K562 (cell line): Measurements from ENCODE around the gene TM9SF3. TPM values are rescaled to one million over a fixed set of nuclear protein-coding genes. Genes with fewer than 3 reads are reported as not detected.

Experiments
- ATAC-seq: fragments of 200-7000 bp; cut with Tn5 transposase; 3 replicates; pipeline ENCODE4 v1.9.1; 2020; ENCODE audit warnings: moderate library complexity
- BruUV-seq: library from RNA; stranded (reverse); fragments of 400-500 nt; replicated peaks from 2 replicates; lab custom pipeline; 2021; lab: Mats Ljungman, UMichigan
- CTCF ChIA-PET: fragments of 300-600 bp; formaldehyde crosslinking; extraction: SDS; loops from one replicate; lab custom pipeline; 2021; ENCODE audit warnings: low intra/inter-chr PET ratio; lab: Yijun Ruan, JAX
- POLR2A ChIA-PET: fragments of 300-600, 350-650 bp; sonication (Branson Sonifier 250); formaldehyde crosslinking; extraction: SDS; loops from one replicate; lab custom pipeline; 2021; ENCODE audit warnings: antibody characterized with exemption, inconsistent platforms; lab: Yijun Ruan, JAX
- DNase-seq, 4 experiments: peaks; one replicate each; pipeline versions ENCODE4 v3.0.0 to v3.0.0-alpha.2; 2011 to 2018; ENCODE audit warnings: low spot score in 3 of 4, mixed read lengths in 3 of 4; ENCODE audit errors: extremely low read depth in 1 of 4
- FAIRE-seq: peaks from 2 replicates; lab custom pipeline; 2011; peaks lifted over from hg19 to GRCh38; lab: Jason Lieb, UNC
- H2AFZ ChIP-seq: 2 replicates; pipeline ENCODE4 v1.6.0; 2011; ENCODE audit warnings: low read depth, low read length, control low read depth, inconsistent platforms
- H3K27ac ChIP-seq: fragments of 200-600 bp; 3 replicates; pipeline ENCODE4 v1.8.0; 2011; ENCODE audit warnings: low read depth, mild to moderate bottlenecking, control low read depth, inconsistent platforms, low read length, moderate library complexity, mixed read lengths; ENCODE audit errors: extremely low read depth
- H3K27me3 ChIP-seq, 2 experiments: fragments of 300-600 bp in 1 of 2; 2 replicates in 1 of 2; 3 replicates in 1 of 2; pipeline versions ENCODE4 v1.6.0 to v1.8.0; 2011; ENCODE audit warnings: inconsistent platforms in 2 of 2, low read length in 2 of 2, mild to moderate bottlenecking in 1 of 2, mixed read lengths in 1 of 2, moderate library complexity in 1 of 2; ENCODE audit not compliant: control insufficient read depth in 2 of 2, insufficient read depth in 2 of 2
- H3K36me3 ChIP-seq: fragments of 300-600 bp; 3 replicates; pipeline ENCODE4 v1.8.0; 2011; ENCODE audit warnings: mild to moderate bottlenecking, low read length, inconsistent platforms; ENCODE audit not compliant: control insufficient read depth, insufficient read depth
- H3K4me1 ChIP-seq, 2 experiments: fragments of 200-600 bp in 1 of 2; replicated peaks in 1 of 2; 2 replicates in 1 of 2; 3 replicates in 1 of 2; pipeline versions ENCODE4 v1.5.1 to v1.8.0; 2011; ENCODE audit warnings: inconsistent platforms in 2 of 2, low read length in 2 of 2, mild to moderate bottlenecking in 1 of 2, mixed read lengths in 1 of 2, moderate library complexity in 1 of 2; ENCODE audit not compliant: control insufficient read depth in 2 of 2, insufficient read depth in 2 of 2
- H3K4me2 ChIP-seq: 2 replicates; pipeline ENCODE4 v1.6.1; 2011; ENCODE audit warnings: low read length, control low read depth, inconsistent platforms, mixed read lengths; ENCODE audit not compliant: insufficient read depth
- H3K4me3 ChIP-seq: fragments of 200-600 bp; sonication (generic), shearing (Covaris generic); 2 replicates; pipeline ENCODE4 v1.5.1; 2016; ENCODE audit warnings: control low read depth, inconsistent platforms
- H3K79me2 ChIP-seq: fragments of 200-600 bp; 3 replicates; pipeline ENCODE4 v1.8.0; 2011; ENCODE audit warnings: low read length, inconsistent platforms; ENCODE audit not compliant: control insufficient read depth, insufficient read depth
- H3K9ac ChIP-seq, 2 experiments: 2 replicates each; pipeline versions ENCODE4 v1.6.0 to v1.6.1; 2011; ENCODE audit warnings: low read depth in 2 of 2, low read length in 2 of 2, control low read depth in 1 of 2, inconsistent platforms in 1 of 2, mild to moderate bottlenecking in 1 of 2, mixed read lengths in 1 of 2; ENCODE audit not compliant: insufficient read depth in 1 of 2
- H3K9me1 ChIP-seq: one replicate; pipeline ENCODE4 v1.6.0; 2011; ENCODE audit warnings: inconsistent platforms, mild to moderate bottlenecking, low read length, moderate library complexity; ENCODE audit not compliant: control insufficient read depth, insufficient read depth
- H3K9me3 ChIP-seq: replicated peaks from 2 replicates; pipeline ENCODE4 v1.5.1; 2011; ENCODE audit warnings: low read depth, low read length, inconsistent platforms; ENCODE audit not compliant: control insufficient read depth, insufficient read depth
- H4K20me1 ChIP-seq: replicated peaks from 2 replicates; pipeline ENCODE4 v1.6.1; 2011; ENCODE audit warnings: low read length, inconsistent platforms, mixed read lengths; ENCODE audit not compliant: control insufficient read depth, insufficient read depth
- CBX1 ChIP-seq: sonication (generic); IDR thresholded peaks from 2 replicates; pipeline ENCODE4 v1.6.1; 2016; ENCODE audit warnings: antibody characterized with exemption, low read depth, mild to moderate bottlenecking
- ELF4 ChIP-seq: fragments of 450-650 bp; formaldehyde crosslinking; IDR thresholded peaks from 2 replicates; pipeline ENCODE4 v1.4.0; 2022; ENCODE audit warnings: missing genetic modification characterization
- HNRNPK ChIP-seq: fragments of 200-400 bp; formaldehyde crosslinking; IDR thresholded peaks from one replicate; pipeline ENCODE4 v1.6.1; 2018; ENCODE audit warnings: mild to moderate bottlenecking, low read depth, low read length; ENCODE audit not compliant: poor library complexity, severe bottlenecking
- HNRNPLL ChIP-seq: fragments of 200-400 bp; formaldehyde crosslinking; IDR thresholded peaks from 2 replicates; pipeline ENCODE4 v1.6.1; 2017; ENCODE audit warnings: low read length, low read depth, mild to moderate bottlenecking; ENCODE audit not compliant: poor library complexity, severe bottlenecking
- KAT7 ChIP-seq: sonication (generic); formaldehyde crosslinking; IDR thresholded peaks from 2 replicates; pipeline ENCODE4 v1.8.0; 2022; ENCODE audit warnings: missing genetic modification reagents, mild to moderate bottlenecking, borderline replicate concordance
- MCM2 ChIP-seq: fragments of 450-650 bp; IDR thresholded peaks from 2 replicates; pipeline ENCODE4 v1.6.1; 2017; ENCODE audit warnings: low read depth, mild to moderate bottlenecking
- MEIS2 ChIP-seq: fragments of 450-650 bp; IDR thresholded peaks from 2 replicates; pipeline ENCODE4 v1.6.1; 2014; ENCODE audit warnings: mild to moderate bottlenecking; ENCODE audit not compliant: partially characterized antibody
- MTA3 ChIP-seq: fragments of 450-650 bp; formaldehyde crosslinking; IDR thresholded peaks from 2 replicates; pipeline ENCODE4 v1.6.1; 2017; ENCODE audit warnings: mild to moderate bottlenecking, borderline replicate concordance
- PML ChIP-seq: IDR thresholded peaks from 2 replicates; pipeline ENCODE4 v1.6.1; 2012; ENCODE audit warnings: low read length, inconsistent platforms
- SMC3 ChIP-seq: conservative IDR thresholded peaks from 2 replicates; pipeline ENCODE4 v1.6.1; 2011; ENCODE audit warnings: low read depth, low read length, improper control_type of control experiment; ENCODE audit not compliant: insufficient read depth
- STAT5B ChIP-seq: fragments of 250-450 bp; sonication (Bioruptor Pico); IDR thresholded peaks from 2 replicates; pipeline ENCODE4 v1.8.0; 2021; ENCODE audit warnings: mild to moderate bottlenecking, inconsistent platforms
- ZBTB1 ChIP-seq: sonication (generic); formaldehyde crosslinking; IDR thresholded peaks from 2 replicates; pipeline ENCODE4 v1.8.1; 2023; ENCODE audit warnings: missing genetic modification reagents, low read depth, mild to moderate bottlenecking, borderline replicate concordance
- WGBS: fragments of 100-300 bp; shearing (Covaris generic); methylation state at CpG from one replicate; pipeline ENCODE4 v1.1.6; 2016; ENCODE audit warnings: low coverage, mixed read lengths; ENCODE audit not compliant: insufficient coverage; ENCODE audit errors: missing lambda C conversion rate; 5-methylcytosine and 5-hydroxymethylcytosine counted together
- in situ Hi-C: fragments of 300-500 bp; cut with MboI; formaldehyde crosslinking; loops from 4 replicates; pipeline ENCODE4 v1.15.0; 2018; ENCODE audit warnings: inconsistent platforms, mixed read lengths
- intact Hi-C: fragments of 100-400 bp; cut with micrococcal nuclease; formaldehyde crosslinking; loops from 2 replicates; pipeline ENCODE4 v1.14.2; 2022
- polyA plus RNA-seq, 8 experiments: library from polyadenylated mRNA; depleted of rRNA in 4 of 8; stranded (reverse) in 5 of 8; unstranded in 3 of 8; fragments of >200 nt; fragmentation: Nextera tagmentation in 2 of 8; fragmentation: Illumina TruSeq in 1 of 8; extraction: Ambion mirVana in 2 of 8; extraction: Trizol in 1 of 8; gene quantifications; 2 replicates each; pipeline versions ENCODE4 v1.2.1 to v1.2.3, GENCODE V29; 2011 to 2014; ENCODE audit warnings: inconsistent platforms in 1 of 8, missing spikeins in 1 of 8
- total RNA-seq, 7 experiments: library from RNA; depleted of rRNA in 6 of 7; stranded (reverse); fragments of >200 nt in 6 of 7; fragmentation: Illumina TruSeq in 2 of 7; extraction: Trizol in 2 of 7; gene quantifications; 2 replicates each; pipeline versions ENCODE4 v1.2.1 to v1.2.3, GENCODE V29; 2011 to 2021; ENCODE audit warnings: low replicate concordance in 1 of 7
- TF ChIP-seq, protein P1 (sequence below): IDR thresholded peaks from 2 replicates; pipeline ENCODE4 v1.6.1; 2014; ENCODE audit warnings: antibody characterized with exemption
- TF ChIP-seq, protein P2 (sequence below): sonication (generic); formaldehyde crosslinking; IDR thresholded peaks from 2 replicates; pipeline ENCODE4 v1.8.0; 2022; ENCODE audit warnings: missing genetic modification reagents, mild to moderate bottlenecking, moderate library complexity, borderline replicate concordance

TM9SF3 gene
- total and polyA plus RNA-seq, 9 of the 15 experiments (the other 6 are each of a cell fraction or from before 2014, with no cell fraction given): 16.1 to 63.1 (median 34.9) TPM

DNA sequence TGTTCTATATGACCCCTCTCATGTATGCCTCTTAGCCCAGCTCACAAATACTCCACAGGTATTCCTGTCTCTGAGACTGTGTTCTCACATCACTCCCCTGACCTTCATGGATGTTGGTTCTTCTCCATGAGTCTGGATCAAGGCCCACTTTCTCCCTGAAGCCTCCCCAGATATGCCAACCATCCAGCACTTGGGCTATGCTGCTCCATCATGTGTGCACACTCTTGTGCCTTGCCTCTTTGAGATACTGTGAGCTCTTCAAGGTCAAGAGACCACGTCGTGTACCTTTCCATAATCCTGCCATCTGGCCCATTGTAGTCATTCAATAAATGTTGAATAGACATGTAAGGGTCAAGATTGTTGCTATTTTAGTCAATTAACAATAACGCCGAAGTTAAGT, 30.1 kb upstream of the TM9SF3 start:
- in situ Hi-C loops: no loop called here
- H3K4me3 ChIP-seq: no peak overlapping the region
- ATAC-seq (no peak), FAIRE-seq (no peak), DNase-seq (no peak)
- H3K36me3 ChIP-seq: no peaks in the 10 kb centered on the region
- BruUV-seq: no TSS peak
- ChIA-PET CTCF (no interaction called here), POLR2A (interaction anchor here (0.8 kb wide), 1 partner anchor 375 kb away, joined by 3 read pairs; no protein-coding TSS in a partner anchor)
- H4K20me1 ChIP-seq: no peaks in the 10 kb centered on the region
- no peaks in the 10 kb centered on the region for H3K9me3 ChIP-seq
- H3K9me1 ChIP-seq: no peaks in the 10 kb centered on the region
- no peaks in the 10 kb centered on the region for H3K79me2 ChIP-seq
- no peak overlapping the region for H3K27ac ChIP-seq
- 87% methylated on average over 4 of the region's 4 CpGs for WGBS
- H2AFZ ChIP-seq: no peak overlapping the region
- no peak overlapping the region for H3K9ac ChIP-seq
- TF ChIP-seq, protein P1, sequence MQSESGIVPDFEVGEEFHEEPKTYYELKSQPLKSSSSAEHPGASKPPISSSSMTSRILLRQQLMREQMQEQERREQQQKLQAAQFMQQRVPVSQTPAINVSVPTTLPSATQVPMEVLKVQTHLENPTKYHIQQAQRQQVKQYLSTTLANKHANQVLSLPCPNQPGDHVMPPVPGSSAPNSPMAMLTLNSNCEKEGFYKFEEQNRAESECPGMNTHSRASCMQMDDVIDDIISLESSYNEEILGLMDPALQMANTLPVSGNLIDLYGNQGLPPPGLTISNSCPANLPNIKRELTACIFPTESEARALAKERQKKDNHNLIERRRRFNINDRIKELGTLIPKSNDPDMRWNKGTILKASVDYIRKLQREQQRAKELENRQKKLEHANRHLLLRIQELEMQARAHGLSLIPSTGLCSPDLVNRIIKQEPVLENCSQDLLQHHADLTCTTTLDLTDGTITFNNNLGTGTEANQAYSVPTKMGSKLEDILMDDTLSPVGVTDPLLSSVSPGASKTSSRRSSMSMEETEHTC: no peak
- TF ChIP-seq, protein P2, sequence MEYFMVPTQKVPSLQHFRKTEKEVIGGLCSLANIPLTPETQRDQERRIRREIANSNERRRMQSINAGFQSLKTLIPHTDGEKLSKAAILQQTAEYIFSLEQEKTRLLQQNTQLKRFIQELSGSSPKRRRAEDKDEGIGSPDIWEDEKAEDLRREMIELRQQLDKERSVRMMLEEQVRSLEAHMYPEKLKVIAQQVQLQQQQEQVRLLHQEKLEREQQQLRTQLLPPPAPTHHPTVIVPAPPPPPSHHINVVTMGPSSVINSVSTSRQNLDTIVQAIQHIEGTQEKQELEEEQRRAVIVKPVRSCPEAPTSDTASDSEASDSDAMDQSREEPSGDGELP (CRISPR knock-in tag): no peak
- TF ChIP-seq SMC3: no peak
- no peak for TF ChIP-seq STAT5B (CRISPR knock-in tag)
- TF ChIP-seq MCM2: no peak
- no peak for TF ChIP-seq HNRNPLL
- no peak for TF ChIP-seq MEIS2
- TF ChIP-seq ZBTB1 (CRISPR knock-in tag): no peak
- TF ChIP-seq MTA3: no peak
- no peak for TF ChIP-seq KAT7
- TF ChIP-seq HNRNPK: no peak
- no peak for TF ChIP-seq PML
- TF ChIP-seq CBX1: no peak
- no peak for TF ChIP-seq ELF4 (CRISPR knock-in tag)
- H3K4me2 ChIP-seq: no peak overlapping the region
- intact Hi-C loops: loop anchor here (10.0 kb wide), 1 partner anchor 102 kb away; the partner anchor contains the start of gene TLL2
- H3K4me1 ChIP-seq: peaks cover 34 to 48% of the 10 kb centered on the region in 2 experiments
- no peaks in the 10 kb centered on the region for H3K27me3 ChIP-seq
